SK-N-SH (cell line): ENCODE results near the gene C2orf49. TPM values are rescaled to one million over a fixed set of nuclear protein-coding genes. Genes with fewer than 3 reads are reported as not detected.

ENCODE experiments used
- CTCF ChIA-PET: fragments of 300-600, 350-600 bp; formaldehyde crosslinking; extraction: SDS; loops from one replicate; lab custom pipeline; 2021; lab: Yijun Ruan, JAX
- POLR2A ChIA-PET: fragments of 350-600 bp; sonication (Branson Sonifier 250); formaldehyde crosslinking; extraction: SDS; loops from one replicate; lab custom pipeline; 2020; ENCODE audit warnings: antibody characterized with exemption, inconsistent platforms; lab: Yijun Ruan, JAX
- DNase-seq: peaks from one replicate; pipeline ENCODE4 v3.0.0; 2012
- H2AFZ ChIP-seq: fragments of 200-600 bp; sonication (generic); 2 replicates; pipeline ENCODE4 v1.8.1; 2016; ENCODE audit warnings: antibody characterized with exemption, mild to moderate bottlenecking, low read depth
- H3F3A ChIP-seq: fragments of 200-600 bp; sonication (generic); replicated peaks from 2 replicates; pipeline ENCODE3; 2016; ENCODE audit warnings: antibody characterized with exemption, mild to moderate bottlenecking; ENCODE audit not compliant: insufficient read depth
- H3K27ac ChIP-seq, 2 experiments: fragments of 200-500 bp in 1 of 2; fragments of 200-600 bp in 1 of 2; sonication (Bioruptor generic) in 1 of 2; sonication (generic), shearing (Covaris generic) in 1 of 2; 2 replicates each; pipeline versions ENCODE4 v1.5.1 to v1.6.1; 2014 to 2016; ENCODE audit warnings: low read depth in 2 of 2, inconsistent platforms in 1 of 2, low read length in 1 of 2, mild to moderate bottlenecking in 1 of 2, mixed read lengths in 1 of 2
- H3K27me3 ChIP-seq: fragments of 200-600 bp; sonication (generic), shearing (Covaris generic); 2 replicates; pipeline ENCODE4 v1.6.1; 2016; ENCODE audit warnings: mixed run types; ENCODE audit not compliant: insufficient read depth
- H3K36me3 ChIP-seq, 2 experiments: fragments of 200-500 bp in 1 of 2; fragments of 200-600 bp in 1 of 2; sonication (Bioruptor generic) in 1 of 2; sonication (generic) in 1 of 2; replicated peaks in 1 of 2; 2 replicates each; pipeline versions ENCODE3 to v1.5.1; 2014 to 2016; ENCODE audit warnings: low read length in 1 of 2, mild to moderate bottlenecking in 1 of 2; ENCODE audit not compliant: insufficient read depth in 2 of 2, control insufficient read depth in 1 of 2
- H3K4me1 ChIP-seq, 2 experiments: fragments of 200-500 bp in 1 of 2; fragments of 200-600 bp in 1 of 2; sonication (Bioruptor generic) in 1 of 2; sonication (generic), shearing (Covaris generic) in 1 of 2; 2 replicates each; pipeline versions ENCODE4 v1.5.1 to v1.6.1; 2014 to 2016; ENCODE audit warnings: low read depth in 1 of 2, low read length in 1 of 2, mixed run types in 1 of 2; ENCODE audit not compliant: insufficient read depth in 2 of 2, control insufficient read depth in 1 of 2
- H3K4me2 ChIP-seq: fragments of 200-600 bp; sonication (generic), shearing (Covaris generic); 2 replicates; pipeline ENCODE4 v1.6.1; 2017; ENCODE audit warnings: mixed run types
- H3K4me3 ChIP-seq, 2 experiments: fragments of 200-500 bp in 1 of 2; fragments of 200-600 bp in 1 of 2; sonication (Bioruptor generic) in 1 of 2; sonication (generic), shearing (Covaris generic) in 1 of 2; 2 replicates each; pipeline versions ENCODE4 v1.5.1 to v1.8.1; 2014 to 2016; ENCODE audit warnings: low read depth in 2 of 2, inconsistent platforms in 1 of 2, low read length in 1 of 2, mild to moderate bottlenecking in 1 of 2, mixed read lengths in 1 of 2, moderate library complexity in 1 of 2
- H3K79me2 ChIP-seq: fragments of 200-600 bp; sonication (generic); 2 replicates; pipeline ENCODE4 v1.8.1; 2017; ENCODE audit warnings: mild to moderate bottlenecking; ENCODE audit not compliant: insufficient read depth
- H3K9ac ChIP-seq: fragments of 200-600 bp; sonication (generic); 2 replicates; pipeline ENCODE4 v1.6.1; 2017; ENCODE audit warnings: mixed run types
- H3K9me2 ChIP-seq: fragments of 200-600 bp; sonication (generic); 2 replicates; pipeline ENCODE4 v1.6.1; 2017; ENCODE audit warnings: mixed run types
- H3K9me3 ChIP-seq: fragments of 200-600 bp; sonication (generic); 2 replicates; pipeline ENCODE4 v1.6.1; 2017; ENCODE audit warnings: mixed run types, mild to moderate bottlenecking, moderate library complexity
- H4K20me1 ChIP-seq: fragments of 200-600 bp; sonication (generic); 2 replicates; pipeline ENCODE4 v1.6.1; 2017; ENCODE audit warnings: mild to moderate bottlenecking, mixed run types; ENCODE audit not compliant: insufficient read depth
- CHD2 ChIP-seq: fragments of 150-350 bp; IDR thresholded peaks from 2 replicates; pipeline ENCODE4 v1.6.1; 2018; ENCODE audit warnings: low read length; ENCODE audit not compliant: partially characterized antibody
- ELF1 ChIP-seq: IDR thresholded peaks from 2 replicates; pipeline ENCODE4 v1.4.0; 2012
- FOXM1 ChIP-seq: IDR thresholded peaks from 2 replicates; pipeline ENCODE4 v1.4.0; 2012; ENCODE audit warnings: low read depth, mild to moderate bottlenecking
- GATA2 ChIP-seq: sonication (generic); formaldehyde crosslinking; IDR thresholded peaks from 2 replicates; pipeline ENCODE4 v1.5.0; 2020; ENCODE audit warnings: mild to moderate bottlenecking, missing genetic modification reagents
- MEF2A ChIP-seq: IDR thresholded peaks from 2 replicates; pipeline ENCODE4 v1.4.0; 2012; ENCODE audit warnings: low read depth, borderline replicate concordance
- NFIC ChIP-seq: IDR thresholded peaks from 2 replicates; pipeline ENCODE4 v1.4.0; 2012; ENCODE audit warnings: borderline replicate concordance
- SIN3A ChIP-seq: IDR thresholded peaks from 2 replicates; pipeline ENCODE4 v1.6.1; 2012; ENCODE audit warnings: low read depth, mild to moderate bottlenecking, low read length, moderate library complexity, borderline replicate concordance
- TEAD4 ChIP-seq: IDR thresholded peaks from 2 replicates; pipeline ENCODE4 v1.4.0; 2012; ENCODE audit warnings: mild to moderate bottlenecking, borderline replicate concordance; ENCODE audit not compliant: insufficient read depth
- YY1 ChIP-seq: IDR thresholded peaks from 2 replicates; pipeline ENCODE4 v1.4.0; 2012; ENCODE audit warnings: low read depth, mild to moderate bottlenecking
- WGBS: methylation state at CpG from one replicate; pipeline ENCODE4 v1.1.6; 2017; ENCODE audit warnings: low lambda C conversion rate; 5-methylcytosine and 5-hydroxymethylcytosine counted together
- polyA plus RNA-seq, 3 experiments: library from polyadenylated mRNA; depleted of rRNA; stranded (reverse); fragments of >200 nt; gene quantifications; 2 replicates each; pipeline ENCODE4 v1.2.3, GENCODE V29; 2012
- TF ChIP-seq, protein P1 (sequence below): IDR thresholded peaks from 2 replicates; pipeline ENCODE4 v1.4.0; 2012; ENCODE audit warnings: low read depth, borderline replicate concordance
- TF ChIP-seq, protein P2 (sequence below): fragments of 150-350 bp; IDR thresholded peaks from 2 replicates; pipeline ENCODE4 v1.6.1; 2017; ENCODE audit warnings: antibody characterized with exemption, low read length, low read depth, borderline replicate concordance
- TF ChIP-seq, protein P3 (sequence below): fragments of 200-600 bp; sonication (generic); IDR thresholded peaks from 2 replicates; pipeline ENCODE4 v1.6.1; 2017; ENCODE audit warnings: antibody characterized with exemption, mild to moderate bottlenecking, moderate library complexity
- TF ChIP-seq, protein P4 (sequence below): fragments of 150-350 bp; IDR thresholded peaks from 2 replicates; pipeline ENCODE4 v1.6.1; 2016; ENCODE audit warnings: mild to moderate bottlenecking, low read depth, low read length
- TF ChIP-seq, protein P5 (sequence below): IDR thresholded peaks from 2 replicates; pipeline ENCODE4 v1.4.0; 2012; ENCODE audit warnings: low read depth

Gene C2orf49
- polyA plus RNA-seq, 1 of the 3 experiments (the other 2 are of a cell fraction), result 7.6 TPM

DNA sequence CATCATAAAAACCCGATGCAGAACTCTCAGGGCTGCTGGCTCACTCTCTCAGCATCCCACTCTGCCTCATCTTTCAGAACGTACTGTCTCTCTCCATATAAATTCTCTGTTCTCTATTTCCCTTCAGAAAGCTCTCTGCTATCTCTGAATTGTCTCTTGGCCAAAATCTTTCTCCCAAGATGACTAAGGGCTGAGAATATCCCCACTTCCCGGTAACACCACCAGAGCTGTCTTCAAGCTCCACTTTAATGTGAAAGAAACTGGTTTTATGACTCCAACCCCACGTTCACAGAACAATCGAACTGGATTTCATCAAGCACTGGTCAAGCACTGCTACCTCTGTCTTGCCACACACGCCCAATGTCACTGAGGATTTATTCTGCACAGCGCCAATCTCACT is 30.2 kb upstream of the C2orf49 start:
- no peaks in the 10 kb centered on the region for H3K9me2 ChIP-seq
- H3K36me3 ChIP-seq, result peaks cover 0 to 12% of the 10 kb centered on the region in 2 experiments
- 89% methylated on average over 7 of the region's 7 CpGs for WGBS
- ChIA-PET CTCF (interaction anchor here (1.0 kb wide), 1 partner anchor 66 kb away, joined by 3 read pairs; no protein-coding TSS in a partner anchor), POLR2A (no interaction called here)
- TF ChIP-seq ELF1, result no peak
- TF ChIP-seq, protein P1, sequence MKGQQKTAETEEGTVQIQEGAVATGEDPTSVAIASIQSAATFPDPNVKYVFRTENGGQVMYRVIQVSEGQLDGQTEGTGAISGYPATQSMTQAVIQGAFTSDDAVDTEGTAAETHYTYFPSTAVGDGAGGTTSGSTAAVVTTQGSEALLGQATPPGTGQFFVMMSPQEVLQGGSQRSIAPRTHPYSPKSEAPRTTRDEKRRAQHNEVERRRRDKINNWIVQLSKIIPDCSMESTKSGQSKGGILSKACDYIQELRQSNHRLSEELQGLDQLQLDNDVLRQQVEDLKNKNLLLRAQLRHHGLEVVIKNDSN, result no peak
- H3K79me2 ChIP-seq, result peaks cover 16% of the 10 kb centered on the region; the same call in 1 of the 2 replicates
- H3K27me3 ChIP-seq, result no peaks in the 10 kb centered on the region
- no peak for DNase-seq
- H3K27ac ChIP-seq, result no peak overlapping the region
- 0 out of 2 replicates have a peak, but pooled peaks cover 3% of the 10 kb centered on the region for H4K20me1 ChIP-seq
- no peaks in the 10 kb centered on the region for H3F3A ChIP-seq
- H3K4me1 ChIP-seq, result no peaks in the 10 kb centered on the region
- no peak overlapping the region for H2AFZ ChIP-seq
- no peaks in the 10 kb centered on the region for H3K9me3 ChIP-seq
- no peak overlapping the region for H3K9ac ChIP-seq
- no peak overlapping the region for H3K4me3 ChIP-seq
- no peak overlapping the region for H3K4me2 ChIP-seq

DNA sequence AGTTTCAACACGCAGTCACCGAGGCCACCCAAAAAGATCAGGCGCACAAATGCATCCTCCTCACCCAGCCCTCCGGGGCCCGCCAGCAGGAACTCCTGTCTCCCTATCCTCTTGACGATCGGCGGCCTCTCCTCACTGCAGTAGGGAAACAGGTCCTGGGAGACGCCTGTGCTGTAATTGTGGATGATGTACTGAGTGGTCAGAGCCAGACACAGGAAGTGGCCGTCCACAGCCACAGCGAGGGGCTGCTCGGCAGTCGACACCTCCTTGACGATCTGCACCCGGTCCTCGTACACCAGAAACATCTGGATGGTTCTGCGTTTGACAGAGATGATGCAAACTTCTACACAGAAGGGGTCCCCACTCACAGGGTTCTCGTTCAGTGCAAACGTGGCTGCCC is 29.8 kb upstream of the C2orf49 start:
- H2AFZ ChIP-seq, result no peak overlapping the region
- DNase-seq, result no peak
- ChIA-PET CTCF (interaction anchor here (1.0 kb wide), 1 partner anchor 67 kb away, joined by 3 read pairs; no protein-coding TSS in a partner anchor), POLR2A (no interaction called here)
- H3K27me3 ChIP-seq, result no peaks in the 10 kb centered on the region
- 0 out of 2 replicates have a peak, but pooled peaks cover 3% of the 10 kb centered on the region for H4K20me1 ChIP-seq
- H3K36me3 ChIP-seq, result peaks cover 0 to 12% of the 10 kb centered on the region in 2 experiments
- H3K9me2 ChIP-seq, result no peaks in the 10 kb centered on the region
- H3K9ac ChIP-seq, result no peak overlapping the region
- no peak for TF ChIP-seq SIN3A
- TF ChIP-seq, protein P2, sequence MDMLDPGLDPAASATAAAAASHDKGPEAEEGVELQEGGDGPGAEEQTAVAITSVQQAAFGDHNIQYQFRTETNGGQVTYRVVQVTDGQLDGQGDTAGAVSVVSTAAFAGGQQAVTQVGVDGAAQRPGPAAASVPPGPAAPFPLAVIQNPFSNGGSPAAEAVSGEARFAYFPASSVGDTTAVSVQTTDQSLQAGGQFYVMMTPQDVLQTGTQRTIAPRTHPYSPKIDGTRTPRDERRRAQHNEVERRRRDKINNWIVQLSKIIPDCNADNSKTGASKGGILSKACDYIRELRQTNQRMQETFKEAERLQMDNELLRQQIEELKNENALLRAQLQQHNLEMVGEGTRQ, result no peak
- no peak for TF ChIP-seq FOXM1
- TF ChIP-seq, protein P1, result no peak
- H3K9me3 ChIP-seq, result no peaks in the 10 kb centered on the region
- no peaks in the 10 kb centered on the region for H3K4me1 ChIP-seq
- WGBS, result 96% methylated on average over 16 of the region's 19 CpGs
- no peak overlapping the region for H3K4me3 ChIP-seq
- H3F3A ChIP-seq, result no peaks in the 10 kb centered on the region
- peaks cover 20% of the 10 kb centered on the region; the same call in 1 of the 2 replicates for H3K79me2 ChIP-seq
- H3K27ac ChIP-seq, result no peak overlapping the region
- no peak overlapping the region for H3K4me2 ChIP-seq

DNA sequence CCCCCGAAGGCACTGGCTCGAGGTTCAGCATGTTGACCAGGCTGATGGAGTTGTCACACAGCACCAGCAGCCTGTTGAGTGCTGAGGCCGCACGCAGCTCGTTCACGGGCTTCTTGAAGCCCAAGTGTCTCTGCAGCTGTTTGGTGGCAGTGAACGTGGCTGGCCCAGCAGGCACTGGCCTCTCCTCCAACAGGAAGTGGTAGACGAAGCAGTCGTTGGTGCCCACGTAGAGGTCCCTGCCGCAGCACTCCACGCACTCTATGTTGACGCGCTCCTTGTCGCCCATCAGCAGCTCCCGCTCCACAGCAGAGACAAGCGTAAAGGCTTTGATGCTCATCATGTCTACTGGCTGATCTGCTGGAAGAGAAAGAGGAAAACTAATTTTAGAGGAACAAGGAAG is 29.4 kb upstream of the C2orf49 start:
- Histone ChIP-seq H3K27ac (no peak overlapping the region), H3K4me3 (no peak overlapping the region), H4K20me1 (no peaks in the 10 kb centered on the region), H3K27me3 (no peaks in the 10 kb centered on the region), H3K9me2 (no peaks in the 10 kb centered on the region), H3K36me3 (peaks cover 0 to 12% of the 10 kb centered on the region in 2 experiments), H3K4me2 (no peak overlapping the region), H2AFZ (no peak overlapping the region), H3F3A (no peaks in the 10 kb centered on the region), H3K9me3 (no peaks in the 10 kb centered on the region), H3K9ac (no peak overlapping the region), H3K4me1 (no peaks in the 10 kb centered on the region), H3K79me2 (peaks cover 17% of the 10 kb centered on the region; the same call in 1 of the 2 replicates)
- WGBS, result 96% methylated on average over 15 of the region's 17 CpGs
- TF ChIP-seq TEAD4 (no peak), MEF2A (no peak), YY1 (no peak), GATA2 (CRISPR knock-in tag) (no peak), CHD2 (no peak), NFIC (no peak)
- TF ChIP-seq, protein P3, sequence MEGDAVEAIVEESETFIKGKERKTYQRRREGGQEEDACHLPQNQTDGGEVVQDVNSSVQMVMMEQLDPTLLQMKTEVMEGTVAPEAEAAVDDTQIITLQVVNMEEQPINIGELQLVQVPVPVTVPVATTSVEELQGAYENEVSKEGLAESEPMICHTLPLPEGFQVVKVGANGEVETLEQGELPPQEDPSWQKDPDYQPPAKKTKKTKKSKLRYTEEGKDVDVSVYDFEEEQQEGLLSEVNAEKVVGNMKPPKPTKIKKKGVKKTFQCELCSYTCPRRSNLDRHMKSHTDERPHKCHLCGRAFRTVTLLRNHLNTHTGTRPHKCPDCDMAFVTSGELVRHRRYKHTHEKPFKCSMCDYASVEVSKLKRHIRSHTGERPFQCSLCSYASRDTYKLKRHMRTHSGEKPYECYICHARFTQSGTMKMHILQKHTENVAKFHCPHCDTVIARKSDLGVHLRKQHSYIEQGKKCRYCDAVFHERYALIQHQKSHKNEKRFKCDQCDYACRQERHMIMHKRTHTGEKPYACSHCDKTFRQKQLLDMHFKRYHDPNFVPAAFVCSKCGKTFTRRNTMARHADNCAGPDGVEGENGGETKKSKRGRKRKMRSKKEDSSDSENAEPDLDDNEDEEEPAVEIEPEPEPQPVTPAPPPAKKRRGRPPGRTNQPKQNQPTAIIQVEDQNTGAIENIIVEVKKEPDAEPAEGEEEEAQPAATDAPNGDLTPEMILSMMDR, result no peak
- TF ChIP-seq, protein P4, sequence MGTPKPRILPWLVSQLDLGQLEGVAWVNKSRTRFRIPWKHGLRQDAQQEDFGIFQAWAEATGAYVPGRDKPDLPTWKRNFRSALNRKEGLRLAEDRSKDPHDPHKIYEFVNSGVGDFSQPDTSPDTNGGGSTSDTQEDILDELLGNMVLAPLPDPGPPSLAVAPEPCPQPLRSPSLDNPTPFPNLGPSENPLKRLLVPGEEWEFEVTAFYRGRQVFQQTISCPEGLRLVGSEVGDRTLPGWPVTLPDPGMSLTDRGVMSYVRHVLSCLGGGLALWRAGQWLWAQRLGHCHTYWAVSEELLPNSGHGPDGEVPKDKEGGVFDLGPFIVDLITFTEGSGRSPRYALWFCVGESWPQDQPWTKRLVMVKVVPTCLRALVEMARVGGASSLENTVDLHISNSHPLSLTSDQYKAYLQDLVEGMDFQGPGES, result no peak
- TF ChIP-seq, protein P5, sequence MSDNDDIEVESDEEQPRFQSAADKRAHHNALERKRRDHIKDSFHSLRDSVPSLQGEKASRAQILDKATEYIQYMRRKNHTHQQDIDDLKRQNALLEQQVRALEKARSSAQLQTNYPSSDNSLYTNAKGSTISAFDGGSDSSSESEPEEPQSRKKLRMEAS, result no peak
- ChIA-PET CTCF (interaction anchor here (1.7 kb wide), 1 partner anchor 20 kb away, joined by 3 read pairs; no protein-coding TSS in a partner anchor), POLR2A (no interaction called here)
- no peak for DNase-seq
